ENCODE results near the gene CCDC88C.

GRCh38 chr14:91346838-91347173 is 70.8 kb downstream of the CCDC88C start:
- TF ChIP-seq, protein P1, sequence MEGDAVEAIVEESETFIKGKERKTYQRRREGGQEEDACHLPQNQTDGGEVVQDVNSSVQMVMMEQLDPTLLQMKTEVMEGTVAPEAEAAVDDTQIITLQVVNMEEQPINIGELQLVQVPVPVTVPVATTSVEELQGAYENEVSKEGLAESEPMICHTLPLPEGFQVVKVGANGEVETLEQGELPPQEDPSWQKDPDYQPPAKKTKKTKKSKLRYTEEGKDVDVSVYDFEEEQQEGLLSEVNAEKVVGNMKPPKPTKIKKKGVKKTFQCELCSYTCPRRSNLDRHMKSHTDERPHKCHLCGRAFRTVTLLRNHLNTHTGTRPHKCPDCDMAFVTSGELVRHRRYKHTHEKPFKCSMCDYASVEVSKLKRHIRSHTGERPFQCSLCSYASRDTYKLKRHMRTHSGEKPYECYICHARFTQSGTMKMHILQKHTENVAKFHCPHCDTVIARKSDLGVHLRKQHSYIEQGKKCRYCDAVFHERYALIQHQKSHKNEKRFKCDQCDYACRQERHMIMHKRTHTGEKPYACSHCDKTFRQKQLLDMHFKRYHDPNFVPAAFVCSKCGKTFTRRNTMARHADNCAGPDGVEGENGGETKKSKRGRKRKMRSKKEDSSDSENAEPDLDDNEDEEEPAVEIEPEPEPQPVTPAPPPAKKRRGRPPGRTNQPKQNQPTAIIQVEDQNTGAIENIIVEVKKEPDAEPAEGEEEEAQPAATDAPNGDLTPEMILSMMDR (IDR thresholded peaks at IDR 0.05 in 4 of 5, conservative IDR thresholded peaks at IDR 0.05 in 1 of 5), result no peak
- no peak for TF ChIP-seq POLR2A (IDR thresholded peaks at IDR 0.05)
